ENCODE measurements around the gene COLEC11.

DNA sequence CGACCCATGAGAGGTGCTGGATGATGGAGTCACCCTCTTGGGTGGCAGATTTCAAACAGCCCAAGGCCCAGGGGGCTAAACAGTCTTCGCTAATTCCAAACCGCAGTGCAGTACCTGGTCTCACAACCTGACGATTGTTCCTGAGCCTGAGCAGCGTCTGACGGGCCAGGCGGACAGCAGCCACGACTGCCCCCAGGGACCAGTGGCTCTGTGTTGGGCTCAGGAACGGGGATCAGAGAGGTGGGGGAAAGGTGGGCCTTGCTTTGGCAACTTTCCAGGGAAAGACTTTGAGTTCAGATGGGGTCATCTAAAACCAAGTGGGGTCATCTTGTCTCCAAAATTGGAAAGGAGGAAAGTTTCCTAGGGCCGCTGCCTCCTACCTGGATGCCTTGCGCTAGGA lies 492 bp downstream of the COLEC11 start:
- TF ChIP-seq, protein P1, sequence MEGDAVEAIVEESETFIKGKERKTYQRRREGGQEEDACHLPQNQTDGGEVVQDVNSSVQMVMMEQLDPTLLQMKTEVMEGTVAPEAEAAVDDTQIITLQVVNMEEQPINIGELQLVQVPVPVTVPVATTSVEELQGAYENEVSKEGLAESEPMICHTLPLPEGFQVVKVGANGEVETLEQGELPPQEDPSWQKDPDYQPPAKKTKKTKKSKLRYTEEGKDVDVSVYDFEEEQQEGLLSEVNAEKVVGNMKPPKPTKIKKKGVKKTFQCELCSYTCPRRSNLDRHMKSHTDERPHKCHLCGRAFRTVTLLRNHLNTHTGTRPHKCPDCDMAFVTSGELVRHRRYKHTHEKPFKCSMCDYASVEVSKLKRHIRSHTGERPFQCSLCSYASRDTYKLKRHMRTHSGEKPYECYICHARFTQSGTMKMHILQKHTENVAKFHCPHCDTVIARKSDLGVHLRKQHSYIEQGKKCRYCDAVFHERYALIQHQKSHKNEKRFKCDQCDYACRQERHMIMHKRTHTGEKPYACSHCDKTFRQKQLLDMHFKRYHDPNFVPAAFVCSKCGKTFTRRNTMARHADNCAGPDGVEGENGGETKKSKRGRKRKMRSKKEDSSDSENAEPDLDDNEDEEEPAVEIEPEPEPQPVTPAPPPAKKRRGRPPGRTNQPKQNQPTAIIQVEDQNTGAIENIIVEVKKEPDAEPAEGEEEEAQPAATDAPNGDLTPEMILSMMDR (IDR thresholded peaks at IDR 0.05; ENCODE audit: low read length): no peak
- TF ChIP-seq EZH2 (IDR thresholded peaks at IDR 0.05; ENCODE audit: borderline replicate concordance, low read length): no peak

Measured in OCI-LY1 (cell line).